ENCODE results near the gene POU3F1.

The POU3F1 gene

DNA sequence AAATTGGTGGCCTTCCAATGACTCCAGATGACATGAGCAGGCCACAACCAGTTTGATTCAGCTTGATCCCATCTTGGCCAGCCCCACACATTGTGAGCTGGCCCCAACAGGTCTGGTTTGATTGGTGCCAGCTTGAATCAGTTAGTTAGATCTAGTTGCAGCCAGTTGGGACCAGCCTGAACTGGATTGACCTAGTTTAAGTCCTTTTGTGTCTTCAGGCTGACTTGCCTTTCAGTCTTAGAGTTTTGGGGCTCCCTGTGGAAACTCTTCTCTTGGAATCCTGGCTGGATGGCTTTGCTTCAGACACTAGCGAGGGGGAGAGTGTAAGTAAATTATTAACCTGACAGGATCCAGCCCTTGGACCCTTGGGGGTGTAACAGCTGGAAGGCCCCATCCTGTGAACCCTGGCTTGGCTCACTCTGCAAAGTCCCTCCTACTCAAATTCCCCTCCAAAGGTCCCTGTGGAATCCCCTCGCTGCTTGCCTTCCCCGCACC, 36.2 kb upstream of the POU3F1 start:
- Mint-ChIP-seq H3K9me3 (no peaks in the 10 kb centered on the region), H3K4me1 (no peaks in the 10 kb centered on the region), H3K27ac (no peak overlapping the region), H3K36me3 (ENCODE audit: low read depth) (no peaks in the 10 kb centered on the region), H3K27me3 (no peaks in the 10 kb centered on the region), H3K4me3 (no peak overlapping the region)
- DNase-seq (no peak), ATAC-seq (no peak)

DNA sequence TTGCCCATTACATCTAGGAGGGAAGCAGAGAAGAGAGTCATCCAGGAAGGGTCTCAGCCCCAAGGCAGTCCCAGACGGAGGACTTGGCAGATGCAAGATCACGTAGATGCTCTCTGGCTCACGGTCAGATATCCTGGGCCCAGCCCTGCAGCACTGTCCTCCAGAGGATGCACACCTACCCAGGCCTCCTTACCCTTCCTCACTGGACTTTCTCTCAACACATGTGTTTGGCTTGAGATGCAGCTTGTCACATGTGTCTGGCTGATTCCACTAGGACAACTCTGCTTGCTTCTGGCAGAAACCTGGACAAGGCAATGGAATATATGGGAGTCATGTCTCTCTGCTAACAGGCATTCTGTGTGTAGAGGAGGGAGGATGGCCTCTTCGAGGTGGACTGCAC, 32.4 kb upstream of the POU3F1 start:
- H3K9me3 Mint-ChIP-seq = no peaks in the 10 kb centered on the region
- no peak overlapping the region for H3K4me3 Mint-ChIP-seq
- ATAC-seq (no peak), DNase-seq (no peak)
- peaks cover 10% of the 10 kb centered on the region for H3K27me3 Mint-ChIP-seq
- H3K4me1 Mint-ChIP-seq = no peaks in the 10 kb centered on the region
- no peak overlapping the region for H3K27ac Mint-ChIP-seq
- H3K36me3 Mint-ChIP-seq (ENCODE audit: low read depth) = no peaks in the 10 kb centered on the region

DNA sequence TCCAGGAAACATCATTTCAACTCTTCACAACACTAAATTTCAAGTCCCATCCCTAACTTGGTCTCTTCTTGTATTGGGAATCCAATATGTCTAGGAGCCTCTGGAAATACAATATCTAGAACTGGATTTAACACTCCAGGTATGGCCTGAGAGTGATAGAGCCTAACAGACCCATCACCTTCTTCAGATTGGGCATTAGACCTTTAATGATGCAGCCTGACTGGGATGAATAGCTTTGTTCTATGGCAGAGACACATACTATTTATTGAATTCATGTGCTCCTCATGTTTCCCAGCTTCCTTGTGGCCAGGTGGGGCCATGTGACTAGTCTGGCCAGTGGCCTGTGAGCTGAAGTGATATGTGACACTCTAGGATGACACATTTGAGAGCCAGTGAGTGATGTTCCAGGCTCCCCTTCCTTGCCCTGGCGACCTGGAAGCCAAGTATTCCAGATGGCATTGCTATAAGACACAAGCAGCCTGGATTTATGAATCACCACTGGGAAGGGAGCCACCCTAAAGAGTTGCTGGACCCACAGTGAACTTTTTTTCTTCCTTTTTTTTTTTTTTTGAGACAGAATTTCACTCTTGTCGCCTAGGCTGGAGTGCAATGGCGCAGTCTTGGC, 31.0 kb upstream of the POU3F1 start:
- Mint-ChIP-seq H3K4me1 (peaks cover 2% of the 10 kb centered on the region), H3K27me3 (peaks cover 20% of the 10 kb centered on the region), H3K36me3 (ENCODE audit: low read depth) (no peaks in the 10 kb centered on the region), H3K27ac (no peak overlapping the region), H3K4me3 (no peak overlapping the region), H3K9me3 (no peaks in the 10 kb centered on the region)
- DNase-seq (no peak), ATAC-seq (no peak)

DNA sequence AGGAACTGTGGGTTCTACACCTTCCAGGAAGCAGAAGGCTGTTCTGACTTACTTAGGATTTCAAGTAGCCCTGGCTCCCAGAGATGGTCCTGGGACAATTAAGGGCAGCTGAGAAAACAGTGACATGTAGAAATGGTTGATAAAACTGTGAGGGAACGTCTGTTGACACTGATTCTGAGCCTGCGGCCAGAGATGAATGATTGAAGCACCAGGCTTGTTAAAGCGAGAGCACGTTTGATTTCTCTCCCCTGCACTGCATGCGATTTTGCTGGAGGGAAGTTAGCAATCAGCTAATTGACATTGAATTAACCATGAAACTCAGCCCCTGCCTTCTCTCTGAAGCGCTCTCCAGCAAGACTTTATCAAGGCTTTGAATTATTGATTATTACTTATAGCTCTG, 29.9 kb upstream of the POU3F1 start:
- no peak for DNase-seq
- H3K9me3 Mint-ChIP-seq = no peaks in the 10 kb centered on the region
- ATAC-seq = no peak
- no peaks in the 10 kb centered on the region for H3K36me3 Mint-ChIP-seq (ENCODE audit: low read depth)
- peaks cover 2% of the 10 kb centered on the region for H3K4me1 Mint-ChIP-seq
- H3K27ac Mint-ChIP-seq = no peak overlapping the region
- H3K27me3 Mint-ChIP-seq = peaks cover 23% of the 10 kb centered on the region
- H3K4me3 Mint-ChIP-seq = no peak overlapping the region

DNA sequence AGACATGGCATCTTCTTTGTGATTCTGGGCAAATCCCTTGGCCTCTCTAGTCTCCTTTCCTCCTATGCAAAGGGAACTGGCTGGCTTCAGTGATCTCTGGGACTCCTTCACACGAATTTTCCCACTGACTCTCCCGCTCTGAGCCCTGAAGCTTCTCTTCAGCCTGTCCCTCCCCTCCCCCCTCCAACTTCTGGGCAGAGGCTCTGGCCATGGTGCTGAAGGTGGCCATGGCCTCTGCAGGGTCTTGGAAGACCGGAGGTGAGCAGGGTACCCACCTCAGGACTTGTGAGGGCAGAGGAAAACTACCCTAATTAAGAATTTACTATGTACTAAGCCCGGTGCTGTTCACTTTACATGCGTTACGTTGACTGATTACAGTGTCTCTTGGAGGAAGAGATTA, 29.4 kb upstream of the POU3F1 start:
- DNase-seq = no peak
- no peak overlapping the region for H3K27ac Mint-ChIP-seq
- peaks cover 2% of the 10 kb centered on the region for H3K4me1 Mint-ChIP-seq
- H3K9me3 Mint-ChIP-seq = no peaks in the 10 kb centered on the region
- H3K4me3 Mint-ChIP-seq = no peak overlapping the region
- no peaks in the 10 kb centered on the region for H3K36me3 Mint-ChIP-seq (ENCODE audit: low read depth)
- ATAC-seq = no peak
- peaks cover 23% of the 10 kb centered on the region for H3K27me3 Mint-ChIP-seq

DNA sequence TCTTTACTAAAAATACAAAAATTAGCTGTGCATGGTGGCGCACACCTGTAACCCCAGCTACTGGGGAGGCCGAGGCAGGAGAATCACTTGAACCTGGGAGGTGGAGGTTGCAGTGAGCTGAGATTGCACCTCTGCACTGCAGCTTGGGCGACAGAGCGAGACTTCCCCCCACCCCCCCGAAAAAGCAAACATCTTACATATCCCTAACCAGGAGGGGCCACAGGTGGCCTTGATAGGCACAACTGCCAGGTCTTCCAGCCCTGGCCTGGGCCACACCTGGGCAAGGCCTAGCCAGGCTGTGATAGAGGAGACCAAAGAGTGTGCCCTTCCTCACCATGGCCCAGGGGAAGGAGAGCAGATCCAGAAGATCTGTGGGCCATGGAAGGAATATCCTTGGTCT, 28.6 kb upstream of the POU3F1 start:
- DNase-seq (no peak), ATAC-seq (no peak)
- Mint-ChIP-seq H3K4me3 (no peak overlapping the region), H3K27me3 (peaks cover 28% of the 10 kb centered on the region), H3K9me3 (no peaks in the 10 kb centered on the region), H3K27ac (no peak overlapping the region), H3K36me3 (ENCODE audit: low read depth) (no peaks in the 10 kb centered on the region), H3K4me1 (peaks cover 2% of the 10 kb centered on the region)

DNA sequence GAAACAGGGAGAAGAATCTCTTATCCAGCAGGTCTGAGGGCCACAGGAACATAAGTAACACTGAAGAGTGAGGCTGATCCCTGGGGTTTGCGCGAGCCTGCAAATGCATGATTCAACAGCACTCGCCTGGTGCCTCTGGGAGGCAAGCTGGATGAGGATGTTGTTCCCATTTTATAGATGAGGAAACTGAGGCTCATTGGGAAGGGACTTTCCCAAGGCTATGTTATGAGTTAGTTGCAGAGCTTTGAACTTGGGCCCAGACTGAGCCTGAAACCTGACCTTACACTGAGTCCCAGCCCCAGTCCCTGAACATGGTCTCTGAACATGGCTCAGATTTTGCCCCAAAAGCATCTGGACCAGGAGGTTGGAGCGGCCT, 27.7 kb upstream of the POU3F1 start:
- Mint-ChIP-seq H3K27ac (no peak overlapping the region), H3K9me3 (no peaks in the 10 kb centered on the region), H3K4me1 (peaks cover 2% of the 10 kb centered on the region), H3K4me3 (no peak overlapping the region), H3K27me3 (peaks cover 35% of the 10 kb centered on the region), H3K36me3 (ENCODE audit: low read depth) (no peaks in the 10 kb centered on the region)
- DNase-seq = no peak
- no peak for ATAC-seq

DNA sequence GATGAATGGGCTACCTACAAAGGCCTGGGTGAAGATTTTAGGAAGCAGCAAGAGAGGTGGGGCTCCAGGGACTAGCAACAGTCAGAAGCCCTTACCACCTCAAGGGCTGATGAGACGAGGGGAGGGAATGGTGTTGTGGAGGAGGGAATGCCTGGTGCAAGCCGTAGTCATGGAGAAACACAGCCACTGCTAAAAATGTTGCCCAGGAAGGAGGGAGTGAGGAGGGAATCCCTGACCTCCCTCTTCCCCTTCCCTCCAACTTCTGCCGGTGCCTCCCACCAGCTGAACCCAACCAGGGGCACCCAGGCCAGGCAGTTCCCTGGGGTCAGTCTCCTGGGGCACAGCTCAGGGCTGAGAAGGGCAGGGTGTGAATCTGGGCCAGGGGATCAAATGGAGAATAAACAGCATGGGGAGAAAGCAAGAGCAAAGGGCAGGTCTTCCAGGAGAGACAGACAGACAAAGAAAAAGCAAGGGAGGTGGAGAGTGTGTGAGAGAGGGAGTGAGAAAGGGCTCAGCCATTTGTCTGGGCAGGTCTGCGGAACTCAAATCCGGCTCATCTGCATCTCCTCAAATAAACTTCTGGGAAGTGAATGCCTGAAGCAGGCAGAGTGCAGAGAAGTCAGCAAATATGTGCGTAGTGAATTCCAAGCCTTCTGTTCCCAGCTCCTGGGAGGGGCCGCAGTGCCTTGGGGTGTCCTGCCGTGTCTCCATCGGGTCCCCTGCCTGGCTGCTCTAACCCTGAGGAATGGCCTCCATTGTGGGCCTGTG, 27.1 kb upstream of the POU3F1 start:
- no peaks in the 10 kb centered on the region for H3K36me3 Mint-ChIP-seq (ENCODE audit: low read depth)
- H3K4me1 Mint-ChIP-seq = peaks cover 2% of the 10 kb centered on the region
- no peak overlapping the region for H3K27ac Mint-ChIP-seq
- peaks cover 38% of the 10 kb centered on the region for H3K27me3 Mint-ChIP-seq
- H3K9me3 Mint-ChIP-seq = no peaks in the 10 kb centered on the region
- H3K4me3 Mint-ChIP-seq = no peak overlapping the region
- no peak for ATAC-seq
- DNase-seq = no peak

DNA sequence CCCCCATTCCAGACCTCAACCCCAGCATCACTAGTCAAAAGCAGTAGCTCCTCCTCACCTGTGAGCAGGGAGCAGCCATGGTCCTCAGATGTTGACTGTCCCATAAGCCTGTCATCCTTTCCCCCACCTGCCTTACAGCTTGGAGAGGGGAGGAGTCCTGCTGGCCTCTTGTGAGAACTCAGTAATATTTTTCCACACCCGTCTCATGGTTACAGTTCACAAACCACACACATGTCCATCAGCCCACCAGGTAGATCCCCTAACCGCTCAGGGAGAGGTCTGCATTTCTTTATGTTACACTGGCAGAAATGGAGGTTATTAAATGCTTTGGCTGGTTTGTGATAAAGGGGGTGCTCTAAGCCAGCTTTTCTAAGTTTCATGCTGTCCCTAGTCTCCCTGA, 26.3 kb upstream of the POU3F1 start:
- DNase-seq = no peak
- no peaks in the 10 kb centered on the region for H3K9me3 Mint-ChIP-seq
- H3K27me3 Mint-ChIP-seq = peaks cover 39% of the 10 kb centered on the region
- H3K36me3 Mint-ChIP-seq (ENCODE audit: low read depth) = no peaks in the 10 kb centered on the region
- no peak overlapping the region for H3K27ac Mint-ChIP-seq
- peaks cover 4% of the 10 kb centered on the region for H3K4me1 Mint-ChIP-seq
- H3K4me3 Mint-ChIP-seq = no peak overlapping the region
- peak; percentile 22 for ATAC-seq

DNA sequence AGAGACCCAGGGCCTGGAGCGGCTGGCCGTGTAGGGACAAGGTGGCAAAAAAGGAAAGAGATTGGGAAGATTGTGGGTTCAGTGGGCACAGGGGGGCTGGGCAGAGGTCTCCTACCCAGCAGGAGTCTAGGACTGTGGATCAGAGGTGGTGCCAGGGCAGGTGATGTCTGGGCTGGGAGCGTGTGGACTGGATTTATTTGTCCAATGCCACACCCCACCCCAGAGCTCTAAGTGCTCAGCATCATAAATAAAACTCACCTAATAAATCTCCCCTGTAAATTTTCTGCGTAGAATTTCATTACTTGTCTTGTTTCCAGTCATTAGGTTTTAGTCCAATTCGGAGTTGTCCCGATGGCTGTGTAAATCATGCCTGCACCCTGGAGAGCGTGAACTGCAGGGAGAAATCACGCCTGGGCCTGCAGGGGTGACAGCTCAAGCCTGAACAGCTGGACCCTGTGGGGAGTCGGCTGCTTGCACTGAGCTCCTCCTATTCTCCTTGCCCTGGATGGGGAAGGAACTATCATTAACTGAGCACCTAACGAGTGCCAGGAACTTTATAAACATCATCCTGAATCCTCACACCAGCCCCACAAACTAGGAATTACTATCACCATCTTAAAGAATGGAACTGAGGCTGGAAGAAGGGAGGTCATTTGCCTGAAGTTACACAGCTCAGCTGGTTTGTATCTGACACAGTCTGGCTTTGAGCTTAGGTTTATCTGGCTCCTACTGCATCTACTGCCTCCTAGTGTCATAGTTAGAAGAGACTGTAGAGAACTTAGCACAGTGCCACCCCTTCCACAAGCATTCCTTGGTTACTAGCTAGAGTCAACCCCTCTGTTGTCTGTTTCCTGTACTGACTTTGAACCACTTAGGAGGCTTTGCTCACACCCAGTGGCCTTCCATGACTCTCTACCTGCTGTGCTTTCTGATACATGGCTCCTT, 25.0 kb upstream of the POU3F1 start:
- no peak for DNase-seq
- peaks cover 46% of the 10 kb centered on the region for H3K27me3 Mint-ChIP-seq

DNA sequence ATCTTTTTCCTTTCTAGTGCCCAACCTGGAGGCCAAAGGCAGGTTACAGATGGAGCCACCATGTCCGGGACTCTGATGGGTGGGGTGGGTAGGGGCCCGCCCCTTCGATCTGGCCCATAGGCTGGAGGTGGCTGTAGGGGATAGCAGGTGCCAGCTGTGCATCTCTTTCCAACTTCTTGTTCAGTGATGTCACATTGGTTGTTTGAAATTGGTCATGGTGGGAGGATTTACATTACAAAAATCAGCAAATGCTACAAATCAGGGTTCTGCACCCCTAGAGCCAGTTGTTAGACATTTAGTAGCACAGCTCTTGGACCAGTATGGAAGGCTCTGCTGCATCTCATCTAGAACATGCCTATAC, 22.4 kb upstream of the POU3F1 start:
- no peak for DNase-seq
- no peak overlapping the region for H3K27ac Mint-ChIP-seq
- no peaks in the 10 kb centered on the region for H3K36me3 Mint-ChIP-seq (ENCODE audit: low read depth)
- H3K4me1 Mint-ChIP-seq = peaks cover 4% of the 10 kb centered on the region
- peaks cover 38% of the 10 kb centered on the region for H3K27me3 Mint-ChIP-seq
- H3K9me3 Mint-ChIP-seq = no peaks in the 10 kb centered on the region
- no peak overlapping the region for H3K4me3 Mint-ChIP-seq
- no peak for ATAC-seq

More for the DNA sequence above, 25.0 kb upstream of the POU3F1 start:
- peak; percentile 78 for ATAC-seq
- Mint-ChIP-seq H3K4me1 (peaks cover 4% of the 10 kb centered on the region), H3K4me3 (no peak overlapping the region), H3K36me3 (ENCODE audit: low read depth) (no peaks in the 10 kb centered on the region), H3K9me3 (no peaks in the 10 kb centered on the region), H3K27ac (no peak overlapping the region)

DNA sequence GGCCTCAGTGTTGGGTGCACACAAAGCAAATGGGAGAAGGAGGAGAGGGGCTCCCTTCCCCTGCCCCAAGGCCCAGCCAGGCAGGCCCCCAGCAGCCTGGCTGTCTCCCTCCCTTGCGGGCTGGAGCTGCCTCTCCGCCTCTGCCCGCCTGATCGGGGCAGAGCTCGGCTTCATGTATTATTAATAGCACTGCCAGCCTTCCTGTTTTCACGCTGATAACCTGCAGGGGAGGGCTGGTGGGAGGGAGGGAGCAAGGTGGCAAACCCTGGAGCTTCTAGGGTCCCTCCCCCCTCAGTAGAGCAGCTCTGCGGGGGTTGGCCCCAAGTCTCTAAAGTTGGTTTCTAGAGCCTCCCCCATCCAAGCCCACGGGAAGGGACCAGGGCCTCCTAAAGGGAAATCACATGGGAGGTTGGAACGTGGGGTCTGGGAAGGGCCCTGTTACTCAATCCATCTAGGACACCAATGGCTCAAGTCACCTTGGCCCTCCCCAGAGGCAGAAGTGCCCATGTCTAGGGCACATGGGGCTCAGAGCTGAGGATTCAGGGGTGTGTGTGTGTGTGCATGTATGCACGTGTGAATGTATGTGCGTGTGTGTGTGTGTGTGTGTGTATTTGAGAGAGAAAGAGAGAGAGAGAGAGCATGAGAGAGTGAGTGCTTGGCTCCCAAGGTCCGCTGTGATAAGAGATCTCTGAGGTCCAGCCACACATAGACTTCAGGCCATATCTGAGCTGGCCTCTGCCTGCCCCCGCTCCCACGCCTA, 21.8 kb upstream of the POU3F1 start:
- DNase-seq = no peak
- Mint-ChIP-seq H3K4me3 (no peak overlapping the region), H3K27me3 (peaks cover 34% of the 10 kb centered on the region), H3K27ac (no peak overlapping the region), H3K4me1 (peaks cover 4% of the 10 kb centered on the region), H3K9me3 (no peaks in the 10 kb centered on the region), H3K36me3 (ENCODE audit: low read depth) (no peaks in the 10 kb centered on the region)
- ATAC-seq = no peak

DNA sequence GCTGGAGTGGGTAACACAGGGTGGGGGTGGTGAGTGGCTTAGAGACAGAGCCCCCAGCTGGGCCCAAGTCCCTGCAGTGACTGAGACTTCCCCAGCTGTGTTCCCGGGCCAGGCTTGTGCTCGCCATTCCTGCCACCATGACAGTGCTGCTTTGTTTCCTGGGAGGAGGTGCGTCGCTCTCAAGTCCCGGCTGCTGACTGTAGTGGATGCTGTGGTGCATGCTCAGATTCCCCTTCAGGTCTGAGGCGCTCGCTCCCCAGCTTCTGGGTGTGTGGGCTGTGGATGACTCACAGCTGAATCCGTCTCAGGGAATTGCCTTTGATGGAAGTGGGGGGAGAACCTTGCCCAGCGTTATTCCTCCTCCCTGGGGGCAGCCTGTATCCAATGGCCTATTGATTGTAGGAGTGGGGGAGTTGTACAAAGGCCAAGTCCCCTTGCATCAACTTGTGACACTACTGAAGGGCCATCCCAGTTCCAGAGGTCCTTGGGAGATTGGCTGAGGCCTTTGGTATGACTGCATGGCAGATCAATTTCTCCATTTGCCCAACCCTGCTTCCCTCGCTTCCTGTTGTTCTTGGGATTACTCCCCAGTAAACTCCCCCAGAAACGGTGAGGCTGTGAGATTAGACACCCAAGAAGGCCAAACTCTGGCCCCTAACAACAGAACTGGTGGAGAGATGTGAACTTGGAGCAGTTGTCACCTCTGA, 17.8 kb upstream of the POU3F1 start:
- Mint-ChIP-seq H3K4me3 (no peak overlapping the region), H3K27ac (no peak overlapping the region), H3K9me3 (no peaks in the 10 kb centered on the region), H3K4me1 (peaks cover 6% of the 10 kb centered on the region), H3K36me3 (ENCODE audit: low read depth) (no peaks in the 10 kb centered on the region), H3K27me3 (peaks cover 19% of the 10 kb centered on the region)
- ATAC-seq = no peak
- DNase-seq = no peak

DNA sequence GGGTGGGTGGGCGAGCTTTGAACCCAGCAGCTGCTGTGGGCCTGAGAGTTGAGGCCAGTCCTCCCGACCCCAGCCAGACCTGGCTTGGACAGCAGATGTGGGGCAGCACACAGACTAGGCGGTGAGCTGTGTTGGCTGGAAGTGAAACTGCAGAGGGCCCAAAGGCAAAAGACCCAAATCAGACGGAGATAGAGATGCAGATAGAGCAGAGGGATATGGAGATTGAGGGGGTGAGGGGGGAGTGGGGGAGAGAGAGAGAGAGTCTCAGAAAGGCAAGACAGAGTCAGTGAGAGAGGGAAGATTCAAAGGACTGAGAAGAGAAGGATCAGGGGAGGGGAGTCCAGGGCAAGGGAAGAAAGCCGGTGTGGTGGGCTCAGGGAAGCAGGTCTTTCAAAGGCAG, 17.0 kb upstream of the POU3F1 start:
- Mint-ChIP-seq H3K36me3 (ENCODE audit: low read depth) (no peaks in the 10 kb centered on the region), H3K4me1 (peaks cover 6% of the 10 kb centered on the region), H3K9me3 (no peaks in the 10 kb centered on the region), H3K4me3 (no peak overlapping the region), H3K27ac (no peak overlapping the region), H3K27me3 (peaks cover 19% of the 10 kb centered on the region)
- no peak for ATAC-seq
- no peak for DNase-seq
